Neural cell (in vitro differentiated cells): ENCODE results near the gene ELN.

Experiments used
- CTCF ChIP-seq: fragments of 450-650 bp; IDR thresholded peaks from 2 replicates; pipeline ENCODE4 v1.5.1; 2014; ENCODE audit warnings: antibody characterized with exemption, mild to moderate bottlenecking, moderate library complexity; ENCODE audit not compliant: poor library complexity, severe bottlenecking
- EP300 ChIP-seq: fragments of 450-650 bp; conservative IDR thresholded peaks from 2 replicates; pipeline ENCODE4 v1.6.1; 2014; ENCODE audit warnings: antibody characterized with exemption, mild to moderate bottlenecking, moderate library complexity; ENCODE audit not compliant: poor library complexity, severe bottlenecking
- EZH2 ChIP-seq: fragments of 200-600, 300-800 bp; shearing (Covaris generic), sonication (generic); IDR thresholded peaks from 2 replicates; pipeline ENCODE4 v1.6.1; 2014; ENCODE audit warnings: antibody characterized with exemption, low read length, borderline replicate concordance, mild to moderate bottlenecking; ENCODE audit not compliant: insufficient read depth, poor library complexity, severe bottlenecking
- MXI1 ChIP-seq: fragments of 450-650 bp; conservative IDR thresholded peaks from 2 replicates; pipeline ENCODE4 v1.6.1; 2014; ENCODE audit warnings: antibody characterized with exemption, mild to moderate bottlenecking; ENCODE audit not compliant: poor library complexity, severe bottlenecking
- POLR2AphosphoS5 ChIP-seq: IDR thresholded peaks from 2 replicates; pipeline ENCODE4 v1.6.1; 2012
- RAD21 ChIP-seq: fragments of 450-650 bp; conservative IDR thresholded peaks from 2 replicates; pipeline ENCODE4 v1.6.1; 2014; ENCODE audit warnings: antibody characterized with exemption, mild to moderate bottlenecking, moderate library complexity
- REST ChIP-seq: IDR thresholded peaks from 2 replicates; pipeline ENCODE4 v1.6.1; 2012; ENCODE audit warnings: borderline replicate concordance
- SMC3 ChIP-seq: fragments of 450-650 bp; conservative IDR thresholded peaks from 2 replicates; pipeline ENCODE4 v1.6.1; 2014; ENCODE audit warnings: antibody characterized with exemption, mild to moderate bottlenecking, moderate library complexity; ENCODE audit not compliant: poor library complexity
- TAF1 ChIP-seq: IDR thresholded peaks from 2 replicates; pipeline ENCODE4 v1.6.1; 2012; ENCODE audit warnings: low read depth

GRCh38 chr7:73997056-73997455 lies 30.9 kb upstream of the ELN start:
- TF ChIP-seq RAD21 (no peak), EP300 (no peak), CTCF (no peak), EZH2 (no peak), SMC3 (no peak), TAF1 (no peak), REST (no peak), POLR2AphosphoS5 (no peak), MXI1 (no peak)
